HG02840 (cell line): ENCODE results near the gene DCLK2.

Experiments used
- ATAC-seq: cut with Tn5 transposase; IDR thresholded peaks from one replicate; pipeline ENCODE4 v1.9.1; 2021; ENCODE audit warnings: mild to moderate bottlenecking, moderate library complexity, moderate number of reproducible peaks; ENCODE audit not compliant: unreplicated experiment, low FRiP score

The DCLK2 gene

DNA sequence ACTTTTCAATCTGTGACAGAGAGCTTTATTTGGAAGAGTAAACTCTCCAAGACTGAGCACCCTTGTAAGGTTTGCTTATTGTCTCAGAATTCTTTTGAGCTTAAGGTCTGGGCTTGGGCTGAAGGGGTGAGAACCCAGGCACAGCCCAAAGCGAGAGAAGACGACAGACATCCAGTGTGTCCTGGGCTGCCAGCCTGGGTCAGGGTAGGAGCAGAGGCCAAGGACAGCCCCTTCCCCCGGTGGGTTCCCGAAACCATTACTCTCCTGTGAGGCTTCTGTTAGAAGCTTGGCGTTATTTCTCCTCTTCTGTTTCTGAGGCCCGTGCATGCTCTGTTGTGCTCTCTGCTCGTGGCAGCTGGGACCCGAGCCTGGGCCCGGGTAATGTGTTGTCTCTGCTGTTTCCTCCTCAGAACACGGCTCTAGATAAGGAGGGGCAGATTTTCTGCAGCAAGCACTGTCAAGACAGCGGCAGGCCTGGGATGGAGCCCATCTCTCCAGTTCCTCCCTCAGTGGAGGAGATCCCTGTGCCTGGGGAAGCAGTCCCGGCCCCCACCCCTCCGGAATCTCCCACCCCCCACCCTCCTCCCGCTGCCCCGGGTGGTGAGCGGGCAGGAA, 177.5 kb downstream of the DCLK2 start:
- ATAC-seq: no peak

DNA sequence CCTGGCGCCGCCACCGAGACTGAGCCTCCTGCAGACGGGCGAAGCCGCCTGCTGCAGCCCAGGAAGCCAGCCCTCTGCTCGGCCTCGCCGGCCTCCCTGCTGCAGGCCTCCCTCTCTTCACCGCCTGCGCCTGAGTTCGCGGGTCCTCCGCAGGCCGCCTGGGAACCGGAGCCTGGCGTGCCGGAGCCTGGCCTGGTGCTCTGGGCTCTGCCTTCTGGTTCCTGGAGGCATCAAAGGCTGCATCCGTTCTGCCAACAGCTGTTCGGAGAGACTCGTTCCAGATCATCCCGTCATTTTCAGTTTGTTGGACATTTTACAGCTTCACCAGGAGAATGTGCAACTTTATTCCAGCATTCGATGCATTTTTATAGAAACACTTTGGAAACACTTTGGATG, 178.0 kb downstream of the DCLK2 start:
- ATAC-seq: no peak

DNA sequence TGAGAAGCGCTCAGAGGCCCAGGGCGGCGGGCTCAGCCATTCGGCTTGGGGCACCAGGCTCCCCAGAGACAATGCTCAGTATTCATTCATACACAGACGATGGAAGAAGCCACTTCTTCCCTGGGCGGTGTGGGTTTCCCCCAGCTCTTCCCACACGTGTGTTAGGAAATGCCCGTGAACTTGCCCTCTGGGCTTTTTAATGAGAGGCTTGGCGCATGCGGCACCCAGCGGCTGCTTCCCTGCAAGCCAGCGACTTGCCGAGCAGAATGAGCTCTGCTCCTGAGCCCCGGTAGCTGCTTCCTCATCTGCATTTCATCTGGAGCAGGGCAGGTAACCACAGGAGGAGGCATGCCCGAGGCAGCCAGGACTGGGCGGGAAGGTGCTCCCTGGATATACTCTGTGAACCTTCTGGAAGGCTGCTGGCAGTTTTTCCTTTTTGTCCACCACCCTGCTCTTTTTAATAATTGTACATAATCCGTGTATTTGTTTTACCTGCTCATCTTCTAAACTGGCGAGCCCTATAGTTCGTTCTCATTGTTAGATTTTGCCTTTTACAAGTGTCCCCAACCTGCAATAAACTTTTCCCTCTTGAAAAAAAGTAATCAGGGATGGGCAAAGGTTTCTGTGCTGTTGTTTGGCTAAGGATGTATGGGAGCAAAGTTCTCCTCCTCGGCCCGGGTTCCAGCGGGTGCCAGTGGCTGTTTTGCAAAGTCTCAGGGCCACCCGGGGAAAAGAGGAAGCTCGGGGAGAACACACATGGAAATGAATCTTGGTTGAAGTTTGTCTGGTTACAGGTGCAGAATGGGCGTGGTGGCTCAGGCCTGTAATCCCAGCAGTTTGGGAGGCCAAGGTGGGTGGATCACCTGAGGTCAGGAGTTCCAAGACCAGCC, 178.8 kb downstream of the DCLK2 start:
- no peak for ATAC-seq

DNA sequence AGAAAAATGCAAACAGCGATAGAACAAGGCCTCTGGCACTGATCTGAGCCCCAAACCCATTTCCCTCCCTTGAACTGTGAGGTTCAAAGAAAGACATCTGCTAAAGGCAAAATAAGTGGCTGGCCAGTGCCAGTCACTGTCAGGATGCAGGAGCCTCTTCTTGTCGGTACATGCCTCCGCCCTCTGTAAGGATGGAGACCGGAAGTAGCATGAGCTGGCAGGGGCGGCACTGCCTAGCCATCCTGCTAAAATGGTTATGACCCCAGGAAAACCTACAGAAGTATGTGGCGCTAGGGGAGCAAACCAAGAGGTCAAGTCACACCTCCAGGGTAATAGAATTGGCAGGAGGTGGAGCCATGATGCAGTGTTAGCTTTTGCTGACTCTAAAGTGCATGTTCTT, 180.3 kb downstream of the DCLK2 start:
- no peak for ATAC-seq

DNA sequence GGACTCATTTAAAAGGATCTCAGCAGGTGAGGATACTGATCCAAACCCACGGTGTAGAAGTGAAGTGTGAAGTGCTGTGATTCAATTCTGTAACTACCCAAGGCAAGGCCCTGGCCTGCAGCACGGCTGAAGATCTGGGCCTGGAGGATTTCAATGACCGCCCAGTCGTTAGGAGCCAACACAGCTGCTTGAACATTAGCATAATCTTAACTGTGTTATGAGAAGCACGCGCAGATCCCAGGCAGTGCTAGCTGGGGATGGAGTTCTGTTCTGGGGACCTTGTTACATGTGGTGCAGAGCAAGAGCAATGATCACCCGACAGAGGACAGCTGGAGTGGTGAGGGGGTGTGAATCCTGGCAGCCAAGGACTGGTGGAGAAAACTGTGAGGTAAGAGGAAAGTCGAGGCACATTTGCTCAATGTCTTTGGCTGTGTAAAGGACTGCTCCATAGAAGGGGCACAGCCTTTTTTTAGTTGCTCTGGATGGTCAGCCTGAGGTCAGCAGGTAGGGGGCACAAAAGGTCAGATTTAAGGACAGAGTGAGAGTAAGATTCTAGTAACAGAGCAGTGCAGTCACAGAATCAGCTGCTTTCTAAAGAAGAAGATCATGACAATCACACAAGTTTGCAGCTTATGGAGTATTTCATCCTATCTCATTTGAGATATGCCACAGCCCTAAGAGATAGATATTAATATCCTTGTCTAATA, 181.8 kb downstream of the DCLK2 start:
- no peak for ATAC-seq

DNA sequence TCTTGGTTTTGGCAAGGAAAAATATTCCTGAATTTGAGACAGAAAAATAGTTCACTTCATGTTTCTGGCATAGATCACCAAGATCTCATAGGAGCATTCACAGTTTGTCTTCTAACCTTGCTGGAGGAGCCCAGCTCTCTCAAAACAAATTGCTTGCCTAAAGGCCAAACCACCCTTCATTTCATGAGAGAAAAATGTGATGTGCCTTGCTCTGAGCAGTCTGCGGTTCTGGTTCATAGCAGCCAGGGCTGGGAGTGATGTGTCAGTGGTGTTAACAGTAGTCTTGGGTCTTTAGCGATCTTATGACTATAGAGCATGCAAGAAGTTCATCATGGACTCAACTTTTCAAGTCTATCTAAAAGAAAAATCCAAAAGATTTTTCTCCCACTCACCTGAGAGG, 183.3 kb downstream of the DCLK2 start:
- no peak for ATAC-seq

DNA sequence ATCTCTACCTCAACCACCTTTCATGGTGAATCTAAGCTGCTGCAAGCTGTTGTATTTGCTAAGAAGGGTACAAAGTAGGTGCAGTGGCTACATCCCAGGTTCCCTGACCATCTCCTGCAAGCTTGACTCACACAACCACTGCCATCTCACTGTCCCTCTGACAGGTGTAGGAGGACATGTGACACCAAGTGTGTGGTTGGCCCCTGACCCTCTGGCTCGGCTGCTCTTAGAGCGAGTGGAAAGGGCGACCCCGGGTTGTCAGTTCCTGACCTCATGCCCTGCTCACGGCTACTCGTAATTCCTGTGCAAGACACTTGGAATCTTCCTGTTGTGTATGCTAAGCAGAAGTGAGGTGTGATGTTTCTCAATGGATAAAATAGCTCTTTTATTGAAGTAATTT, 184.4 kb downstream of the DCLK2 start:
- ATAC-seq: no peak

DNA sequence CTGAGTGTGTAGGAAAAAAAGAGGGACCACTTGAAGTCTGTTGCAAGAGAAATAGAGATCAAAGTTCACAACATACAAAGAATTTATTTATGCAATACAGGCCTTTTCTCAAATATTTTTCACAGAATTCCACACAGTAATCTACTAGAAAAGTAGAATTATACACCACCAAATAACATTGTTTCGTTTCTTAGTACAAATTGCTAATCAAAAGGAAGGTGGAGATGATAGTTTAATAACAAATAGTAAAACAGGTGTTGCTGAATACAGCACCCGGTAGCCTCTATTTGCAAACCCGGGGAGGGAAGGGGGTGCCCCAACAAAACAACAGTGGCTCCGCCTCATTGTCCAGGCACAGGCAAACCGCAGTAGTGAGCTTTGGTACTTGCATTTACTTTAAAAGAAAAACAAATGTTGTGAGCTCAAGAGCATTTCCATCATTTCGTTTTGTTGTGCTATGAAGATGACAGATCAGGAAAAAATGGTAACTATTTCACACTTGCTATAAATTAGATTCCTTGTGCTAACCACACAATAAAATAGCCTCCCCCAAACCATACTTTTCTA, 186.4 kb downstream of the DCLK2 start:
- ATAC-seq: no peak

DNA sequence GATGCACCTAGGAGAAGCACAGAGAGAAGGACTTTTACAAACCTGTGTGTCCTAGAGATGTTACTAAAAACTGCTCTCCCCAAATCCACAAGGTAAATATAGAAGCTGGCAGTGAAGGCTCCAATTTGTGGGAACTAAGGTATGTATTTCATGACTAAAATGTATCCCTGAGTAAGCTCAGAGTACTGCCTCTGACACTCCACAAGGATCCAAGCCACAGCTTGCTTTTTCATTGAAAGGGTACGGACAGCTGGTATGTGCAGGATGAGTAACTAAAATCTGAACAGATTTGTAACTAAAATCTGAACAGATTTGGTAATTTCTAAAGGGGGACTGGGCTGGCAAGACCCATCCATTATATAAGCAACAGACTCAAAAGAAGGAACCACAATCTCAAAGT, 187.6 kb downstream of the DCLK2 start:
- no peak for ATAC-seq

DNA sequence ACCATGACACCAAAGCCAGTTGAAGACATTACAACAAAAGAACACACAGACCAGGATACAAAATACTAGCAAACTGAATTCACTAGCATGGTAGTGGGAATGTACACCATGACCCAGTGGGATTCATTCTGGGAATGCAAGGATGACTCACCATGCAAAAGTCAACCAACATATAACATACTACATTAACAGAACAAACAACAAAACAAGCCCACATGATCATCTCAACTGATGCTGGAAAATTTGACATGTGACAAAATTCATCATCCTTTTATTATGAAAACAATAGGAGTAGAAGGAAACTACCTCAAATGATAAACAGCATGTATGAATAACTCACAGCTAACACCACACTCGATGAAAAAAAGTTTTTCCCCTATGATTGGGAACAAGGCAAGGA, 190.2 kb downstream of the DCLK2 start:
- ATAC-seq: no peak

DNA sequence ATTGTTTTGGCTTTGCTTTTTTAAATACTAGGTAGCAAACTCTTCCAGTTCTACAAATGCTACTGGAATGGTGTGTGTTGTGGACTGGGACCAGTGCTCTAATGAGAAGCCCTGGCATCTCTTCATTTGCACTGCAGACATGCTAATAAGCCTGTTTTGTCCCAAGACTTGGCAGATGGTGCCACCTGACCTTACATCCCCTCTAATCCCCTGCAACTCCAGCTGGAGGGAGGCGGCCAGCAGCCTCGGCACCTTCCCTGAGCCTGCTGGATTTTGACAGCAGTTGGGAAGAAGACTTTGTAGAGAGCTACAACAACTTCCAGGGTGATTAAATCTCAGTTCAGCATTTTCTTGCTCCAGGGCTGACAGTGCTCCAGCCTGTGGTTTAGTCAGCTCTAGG, 200.0 kb downstream of the DCLK2 start:
- ATAC-seq: no peak

DNA sequence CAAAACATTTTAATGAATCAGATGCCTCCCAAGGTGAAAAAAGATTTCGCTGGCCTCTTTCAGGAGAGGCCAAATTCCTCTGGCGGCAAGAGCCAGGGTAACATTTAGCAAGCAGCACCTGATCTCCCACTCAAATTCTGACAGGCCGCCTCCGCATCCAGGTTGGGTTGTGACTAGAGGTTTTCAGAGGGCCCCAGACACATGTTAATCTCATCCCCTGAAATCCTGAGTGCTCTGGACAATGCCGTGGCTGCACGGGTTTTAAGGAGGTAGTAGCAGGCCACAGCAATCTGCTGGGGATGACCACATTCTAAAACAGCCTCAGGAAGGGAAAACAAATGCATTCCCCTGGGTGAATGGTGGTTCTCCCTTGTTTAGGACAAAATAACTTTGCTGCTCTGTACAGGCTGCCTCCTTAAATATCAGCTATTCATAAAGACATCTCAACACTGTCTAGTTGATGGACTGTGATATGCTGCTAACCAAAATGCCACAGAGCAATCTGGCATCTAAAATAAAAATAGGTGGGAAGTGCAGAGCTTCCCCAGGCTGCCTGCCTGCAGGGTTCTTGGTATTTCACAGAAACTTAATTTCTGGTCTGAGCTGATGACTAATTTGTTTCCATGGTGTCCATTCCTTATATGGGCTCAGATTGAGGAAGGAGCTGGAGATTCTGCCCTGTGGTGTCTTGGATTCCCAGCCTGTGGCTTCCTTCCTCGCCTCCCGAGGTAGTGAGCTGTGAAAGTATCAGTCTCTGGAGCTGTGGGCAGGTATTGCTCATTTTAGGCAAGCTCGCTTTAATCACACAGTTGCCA, 202.0 kb downstream of the DCLK2 start:
- ATAC-seq: no peak

DNA sequence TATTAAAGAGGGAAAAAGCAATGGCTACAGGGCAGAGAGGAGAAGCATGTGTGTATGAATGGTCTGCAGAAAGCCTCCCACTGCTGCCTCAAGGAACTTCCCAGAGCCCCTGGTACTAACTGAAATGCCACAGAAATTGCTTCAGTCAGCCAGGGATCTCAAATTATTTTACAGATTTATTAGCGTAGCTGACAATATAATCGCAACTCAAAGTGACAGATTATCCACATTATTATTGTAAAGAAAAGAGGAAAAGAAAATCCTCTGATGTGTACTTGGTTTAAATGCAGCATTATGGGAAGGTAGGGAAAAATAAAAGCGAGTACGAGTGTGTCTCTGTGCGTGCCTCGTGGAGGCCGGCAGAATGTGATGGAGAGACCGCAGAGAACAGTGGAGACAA, 202.7 kb downstream of the DCLK2 start:
- no peak for ATAC-seq

DNA sequence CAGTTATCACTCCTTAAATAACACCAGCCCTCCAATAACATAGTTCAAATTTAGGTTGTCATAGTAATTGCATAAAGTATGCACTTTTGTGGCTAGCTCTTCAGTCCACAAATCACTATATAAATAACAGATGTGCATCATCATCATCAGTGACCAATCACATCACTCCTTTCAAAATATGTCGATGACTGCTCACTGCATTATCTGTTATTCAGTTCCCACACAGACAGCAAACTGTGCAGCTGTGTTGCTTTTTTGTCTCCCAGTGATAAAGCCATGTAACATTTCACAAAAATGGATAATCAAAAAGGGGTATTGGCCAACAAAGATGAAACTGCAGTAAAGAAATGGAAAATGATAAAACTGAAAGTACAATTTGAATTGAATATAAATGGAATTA, 205.4 kb downstream of the DCLK2 start:
- no peak for ATAC-seq

DNA sequence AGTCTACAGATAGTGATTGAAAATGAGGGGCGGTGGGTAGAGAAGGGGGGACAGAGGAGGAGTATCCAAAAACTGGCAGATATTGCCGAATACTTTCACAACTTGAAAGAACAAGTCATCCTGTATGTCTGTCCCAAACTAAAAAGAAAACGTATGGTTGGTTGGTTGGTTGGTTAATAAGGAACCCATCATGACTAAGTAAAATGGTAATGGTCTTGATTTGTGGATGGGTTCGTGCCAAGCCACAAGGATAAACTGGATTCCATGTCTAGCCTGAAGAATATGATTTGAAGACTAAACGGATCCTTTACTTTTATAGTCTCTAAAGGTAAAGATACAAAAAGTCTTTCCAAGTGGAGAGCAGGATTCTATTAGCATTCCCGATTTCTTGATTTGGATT, 208.4 kb downstream of the DCLK2 start:
- no peak for ATAC-seq

DNA sequence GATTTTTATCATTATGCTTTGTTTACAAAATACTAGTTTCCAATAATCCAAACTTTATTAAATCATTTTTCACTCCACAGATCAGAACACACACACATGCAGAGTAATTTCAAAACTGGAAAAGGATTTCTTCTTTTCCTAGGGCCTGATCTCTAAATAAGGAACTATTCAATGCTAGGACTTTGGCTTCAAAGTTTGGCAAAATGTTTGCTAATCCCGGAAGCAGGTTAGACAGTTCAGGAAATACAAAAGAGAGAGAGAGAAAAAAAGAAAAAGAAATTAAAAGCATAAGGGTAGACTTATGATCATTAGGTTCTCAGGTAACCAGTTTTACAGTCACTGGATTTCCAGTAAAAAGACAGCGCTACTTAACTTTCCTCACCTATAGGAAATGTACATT, 211.0 kb downstream of the DCLK2 start:
- ATAC-seq: no peak

DNA sequence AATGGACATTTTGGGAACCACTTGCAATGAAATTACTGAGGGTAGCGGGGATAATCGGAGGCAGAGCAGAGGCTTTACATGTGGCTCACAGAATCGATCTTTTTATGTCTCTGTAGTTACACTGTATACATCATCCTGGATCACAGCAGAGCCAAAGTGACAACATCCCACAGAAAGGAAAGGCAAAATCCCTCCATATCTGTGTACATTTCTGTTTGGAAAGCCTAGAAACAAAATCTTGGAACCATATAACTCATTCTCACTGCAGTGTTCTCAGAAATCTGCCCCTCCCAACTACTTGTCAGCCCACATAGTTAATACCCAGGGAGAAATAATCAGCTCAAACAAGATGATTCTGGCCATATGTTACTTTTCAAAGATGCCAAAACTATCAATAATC, 211.6 kb downstream of the DCLK2 start:
- no peak for ATAC-seq

DNA sequence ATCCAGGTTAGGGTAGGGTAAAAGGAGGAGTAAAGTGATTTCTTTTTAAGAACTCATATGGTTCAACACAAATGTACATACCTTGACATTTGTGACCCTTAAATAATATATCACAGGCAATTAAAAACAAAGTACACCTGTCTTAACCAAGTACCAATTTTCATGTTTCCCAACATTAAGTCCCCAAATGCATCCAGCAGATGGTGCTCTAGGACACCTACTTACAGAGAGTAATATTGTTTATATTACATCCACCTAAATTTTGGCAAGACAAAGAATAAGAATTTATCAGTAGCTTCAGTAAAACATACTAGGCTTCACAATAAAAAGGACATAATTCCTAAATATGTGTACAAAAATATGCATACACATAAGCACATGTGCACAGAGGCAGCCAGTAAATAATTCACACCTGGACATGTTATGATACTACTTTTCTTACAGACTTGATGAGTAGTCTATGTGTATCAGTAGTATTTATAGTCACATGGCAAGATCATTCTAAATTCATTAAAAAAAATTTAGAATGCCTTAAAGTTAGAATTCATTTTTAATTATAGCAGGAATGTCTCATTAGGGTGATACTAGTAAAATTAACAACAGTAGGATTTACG, 219.7 kb downstream of the DCLK2 start:
- ATAC-seq: no peak

DNA sequence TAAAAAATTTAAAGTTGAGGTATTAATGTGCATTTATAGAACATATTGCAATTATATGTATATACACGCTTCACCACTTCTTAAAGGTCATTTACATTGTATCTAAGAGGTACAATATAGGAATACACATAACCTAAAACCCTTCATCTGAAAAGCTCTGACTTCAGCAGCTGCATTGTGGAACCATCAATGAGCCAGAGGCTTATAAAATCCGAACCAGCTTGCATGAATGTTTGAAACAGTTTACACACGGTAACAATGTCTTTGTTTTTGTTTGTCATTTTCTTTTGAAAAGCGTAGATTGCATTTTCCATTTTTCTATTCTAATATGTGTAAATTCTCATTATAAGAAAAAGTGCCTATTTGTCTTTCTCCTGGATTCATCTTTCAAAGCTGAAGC, 221.6 kb downstream of the DCLK2 start:
- no peak for ATAC-seq

DNA sequence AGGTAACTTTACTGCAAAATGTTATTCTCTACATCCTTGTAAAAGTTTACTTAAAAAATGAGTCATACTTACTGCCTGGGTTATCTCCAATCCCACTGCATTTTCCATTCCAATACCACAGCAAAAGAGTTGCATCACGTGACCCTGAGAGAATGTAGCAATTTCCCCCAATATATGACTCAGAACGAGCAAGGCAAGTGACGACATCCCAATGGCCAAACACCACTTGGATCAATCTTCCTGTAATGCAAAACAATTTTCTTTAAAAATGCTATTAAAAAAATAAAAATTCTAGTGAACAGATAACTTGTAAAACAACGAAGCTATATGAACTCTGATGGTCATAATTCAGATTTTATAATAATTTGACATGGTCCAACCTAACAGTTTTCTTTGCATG, 224.3 kb downstream of the DCLK2 start:
- no peak for ATAC-seq
